Measurements from ENCODE around the gene MYO3B.
A peak's percentile ranks its signal among the peaks of the same experiment; 100 is the strongest.

MYO3B gene

GRCh38 chr2:170163411-170164065 lies 14.4 kb upstream of the MYO3B start:
- Histone ChIP-seq H3K56ac (ENCODE audit: low read length) (no peak overlapping the region), H4K5ac (ENCODE audit: low read length) (no peak overlapping the region), H3K4me2 (ENCODE audit: low read length) (no peak overlapping the region), H3K79me1 (ENCODE audit: low read length) (no peaks in the 10 kb centered on the region), H3K18ac (ENCODE audit: low read length) (no peak overlapping the region), H2BK120ac (ENCODE audit: low read depth, low read length) (no peak overlapping the region), H3K79me2 (ENCODE audit: control insufficient read depth, insufficient read depth, low read length) (no peaks in the 10 kb centered on the region), H3K36me3 (ENCODE audit: control insufficient read depth, insufficient read depth, low read length) (no peaks in the 10 kb centered on the region), H3K23ac (ENCODE audit: low read length) (no peak overlapping the region), H4K8ac (ENCODE audit: low read depth, low read length) (no peak overlapping the region), H2BK5ac (ENCODE audit: low read length) (no peak overlapping the region), H3K4ac (ENCODE audit: low read depth, low read length) (no peak overlapping the region), H2BK15ac (replicated peaks; ENCODE audit: low read depth) (no peak overlapping the region), H2AK5ac (ENCODE audit: low read length) (no peak overlapping the region), H3K4me3 (ENCODE audit: low read length) (no peak overlapping the region), H3K4me1 (ENCODE audit: control insufficient read depth, low read depth, low read length) (no peaks in the 10 kb centered on the region), H3K27ac (ENCODE audit: low read depth, low read length) (no peak overlapping the region), H3K27me3 (ENCODE audit: insufficient read depth, low read length, poor library complexity) (no peaks in the 10 kb centered on the region), H3K9ac (ENCODE audit: low read length) (no peak overlapping the region)
- no CpG with 5 or more reads among the region's 6 CpGs for WGBS (ENCODE audit: extremely low coverage, insufficient coverage, low lambda C conversion rate)
- DNase-seq, result no peak

DNA sequence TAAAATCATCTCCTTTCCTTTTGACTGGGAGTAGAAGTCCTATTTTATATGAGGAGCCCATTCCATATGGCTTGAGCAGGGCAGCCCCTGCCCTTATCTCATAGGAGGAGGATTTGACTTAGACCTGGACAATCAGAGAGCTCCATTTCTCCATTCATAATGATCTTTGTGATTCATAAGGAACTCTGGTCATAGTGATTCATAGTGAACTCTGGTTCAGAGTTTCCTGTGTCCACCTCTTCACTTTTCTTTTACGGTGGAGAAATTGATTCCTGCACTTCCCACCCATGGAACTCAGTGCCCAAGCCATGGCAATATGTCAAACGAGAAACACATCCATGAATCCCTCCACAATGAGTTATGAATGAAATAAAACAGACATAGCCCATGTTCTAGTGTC lies 12.8 kb upstream of the MYO3B start:
- no peak overlapping the region for H3K4me3 ChIP-seq (ENCODE audit: low read length)
- no peak overlapping the region for H3K9ac ChIP-seq (ENCODE audit: low read length)
- no peak overlapping the region for H2BK5ac ChIP-seq (ENCODE audit: low read length)
- H3K4ac ChIP-seq (ENCODE audit: low read depth, low read length), result no peak overlapping the region
- H3K4me1 ChIP-seq (ENCODE audit: control insufficient read depth, low read depth, low read length), result no peaks in the 10 kb centered on the region
- H2BK120ac ChIP-seq (ENCODE audit: low read depth, low read length), result no peak overlapping the region
- no peak overlapping the region for H4K8ac ChIP-seq (ENCODE audit: low read depth, low read length)
- DNase-seq, result no peak
- no peak overlapping the region for H4K5ac ChIP-seq (ENCODE audit: low read length)
- no CpG with 5 or more reads among the region's 2 CpGs for WGBS (ENCODE audit: extremely low coverage, insufficient coverage, low lambda C conversion rate)
- no peak overlapping the region for H3K18ac ChIP-seq (ENCODE audit: low read length)
- H2BK15ac ChIP-seq (replicated peaks; ENCODE audit: low read depth), result no peak overlapping the region
- H3K79me1 ChIP-seq (ENCODE audit: low read length), result no peaks in the 10 kb centered on the region
- no peaks in the 10 kb centered on the region for H3K27me3 ChIP-seq (ENCODE audit: insufficient read depth, low read length, poor library complexity)
- H3K36me3 ChIP-seq (ENCODE audit: control insufficient read depth, insufficient read depth, low read length), result no peaks in the 10 kb centered on the region
- H3K23ac ChIP-seq (ENCODE audit: low read length), result no peak overlapping the region
- H3K27ac ChIP-seq (ENCODE audit: low read depth, low read length), result no peak overlapping the region
- no peak overlapping the region for H3K56ac ChIP-seq (ENCODE audit: low read length)
- H3K4me2 ChIP-seq (ENCODE audit: low read length), result no peak overlapping the region
- H3K79me2 ChIP-seq (ENCODE audit: control insufficient read depth, insufficient read depth, low read length), result no peaks in the 10 kb centered on the region
- no peak overlapping the region for H2AK5ac ChIP-seq (ENCODE audit: low read length)

- Histone ChIP-seq H4K5ac (ENCODE audit: low read length) (no peak overlapping the region), H4K8ac (ENCODE audit: low read depth, low read length) (no peak overlapping the region), H2AK5ac (ENCODE audit: low read length) (no peak overlapping the region), H2BK5ac (ENCODE audit: low read length) (no peak overlapping the region), H3K79me1 (ENCODE audit: low read length) (no peaks in the 10 kb centered on the region), H2BK120ac (ENCODE audit: low read depth, low read length) (no peak overlapping the region), H3K23ac (ENCODE audit: low read length) (no peak overlapping the region), H3K18ac (ENCODE audit: low read length) (no peak overlapping the region), H3K4me2 (ENCODE audit: low read length) (no peak overlapping the region), H2BK15ac (replicated peaks; ENCODE audit: low read depth) (no peak overlapping the region), H3K56ac (ENCODE audit: low read length) (no peak overlapping the region), H3K27me3 (ENCODE audit: insufficient read depth, low read length, poor library complexity) (no peaks in the 10 kb centered on the region), H3K4ac (ENCODE audit: low read depth, low read length) (no peak overlapping the region), H3K4me3 (ENCODE audit: low read length) (no peak overlapping the region), H3K9ac (ENCODE audit: low read length) (no peak overlapping the region), H3K4me1 (ENCODE audit: control insufficient read depth, low read depth, low read length) (no peaks in the 10 kb centered on the region), H3K36me3 (ENCODE audit: control insufficient read depth, insufficient read depth, low read length) (no peaks in the 10 kb centered on the region), H3K79me2 (ENCODE audit: control insufficient read depth, insufficient read depth, low read length) (no peaks in the 10 kb centered on the region), H3K27ac (ENCODE audit: low read depth, low read length) (no peak overlapping the region)
- no peak for DNase-seq
- no CpG with 5 or more reads among the region's 1 CpG for WGBS (ENCODE audit: extremely low coverage, insufficient coverage, low lambda C conversion rate)
These were observed 11.2 kb upstream of the MYO3B start for GRCh38 chr2:170166735-170167134.

DNA sequence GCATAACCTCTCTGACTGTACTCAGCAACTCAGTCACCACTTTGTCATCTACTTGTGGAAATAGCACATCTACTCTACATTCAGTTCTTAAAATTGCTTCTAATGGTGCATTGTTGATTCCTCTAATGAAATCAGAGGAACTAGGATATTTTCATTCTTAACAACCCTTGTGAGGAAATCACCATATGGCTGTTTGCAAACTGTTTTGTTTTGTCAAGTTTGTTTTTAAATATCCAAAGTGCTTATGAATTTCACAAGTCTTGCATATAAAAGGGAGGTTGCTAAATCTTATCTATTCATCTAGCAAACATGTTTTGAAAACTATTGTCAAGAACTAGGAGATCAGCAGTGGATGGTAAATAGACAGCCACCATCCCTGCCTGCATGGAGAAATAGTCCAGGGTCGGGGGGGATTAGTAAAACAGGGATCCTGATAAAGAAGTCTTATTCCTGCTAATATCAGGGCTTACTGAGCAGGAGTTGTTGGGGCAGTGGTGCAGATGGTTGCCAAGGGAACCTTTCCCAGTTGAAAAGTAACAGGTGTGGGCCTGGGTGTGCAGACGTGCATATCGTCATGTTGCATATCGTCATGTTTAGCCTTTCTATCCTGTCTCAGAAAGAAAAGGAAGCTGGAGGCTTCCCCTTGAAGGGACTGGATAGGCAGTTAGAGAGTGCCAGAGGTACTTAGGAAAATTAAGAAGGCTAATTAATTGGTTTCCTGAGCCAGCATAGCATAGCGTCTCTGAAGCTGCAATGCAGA lies 7.5 kb upstream of the MYO3B start:
- Histone ChIP-seq H3K4me1 (ENCODE audit: control insufficient read depth, low read depth, low read length) (no peaks in the 10 kb centered on the region), H3K4me3 (ENCODE audit: low read length) (no peak overlapping the region), H3K23ac (ENCODE audit: low read length) (no peak overlapping the region), H3K4ac (ENCODE audit: low read depth, low read length) (no peak overlapping the region), H2BK15ac (replicated peaks; ENCODE audit: low read depth) (no peak overlapping the region), H2BK120ac (ENCODE audit: low read depth, low read length) (no peak overlapping the region), H3K27ac (ENCODE audit: low read depth, low read length) (no peak overlapping the region), H3K27me3 (ENCODE audit: insufficient read depth, low read length, poor library complexity) (no peaks in the 10 kb centered on the region), H3K56ac (ENCODE audit: low read length) (no peak overlapping the region), H3K79me1 (ENCODE audit: low read length) (no peaks in the 10 kb centered on the region), H2BK5ac (ENCODE audit: low read length) (no peak overlapping the region), H4K8ac (ENCODE audit: low read depth, low read length) (no peak overlapping the region), H3K36me3 (ENCODE audit: control insufficient read depth, insufficient read depth, low read length) (no peaks in the 10 kb centered on the region), H4K5ac (ENCODE audit: low read length) (no peak overlapping the region), H2AK5ac (ENCODE audit: low read length) (no peak overlapping the region), H3K18ac (ENCODE audit: low read length) (no peak overlapping the region), H3K79me2 (ENCODE audit: control insufficient read depth, insufficient read depth, low read length) (no peaks in the 10 kb centered on the region), H3K4me2 (ENCODE audit: low read length) (no peak overlapping the region), H3K9ac (ENCODE audit: low read length) (no peak overlapping the region)
- WGBS (ENCODE audit: extremely low coverage, insufficient coverage, low lambda C conversion rate), result no CpG with 5 or more reads among the region's 5 CpGs
- no peak for DNase-seq

- H3K23ac ChIP-seq (ENCODE audit: low read length), result no peak overlapping the region
- H4K5ac ChIP-seq (ENCODE audit: low read length), result no peak overlapping the region
- peak overlapping the region; percentile 42 for H3K18ac ChIP-seq (ENCODE audit: low read length)
- H3K4me3 ChIP-seq (ENCODE audit: low read length), result no peak overlapping the region
- no peak overlapping the region for H3K4me2 ChIP-seq (ENCODE audit: low read length)
- no peak overlapping the region for H3K27ac ChIP-seq (ENCODE audit: low read depth, low read length)
- H3K79me2 ChIP-seq (ENCODE audit: control insufficient read depth, insufficient read depth, low read length), result no peaks in the 10 kb centered on the region
- no peak overlapping the region for H4K8ac ChIP-seq (ENCODE audit: low read depth, low read length)
- no peak overlapping the region for H2BK15ac ChIP-seq (replicated peaks; ENCODE audit: low read depth)
- no peak overlapping the region for H2BK5ac ChIP-seq (ENCODE audit: low read length)
- peak overlapping the region; percentile 27 for H3K56ac ChIP-seq (ENCODE audit: low read length)
- no peaks in the 10 kb centered on the region for H3K79me1 ChIP-seq (ENCODE audit: low read length)
- WGBS (ENCODE audit: extremely low coverage, insufficient coverage, low lambda C conversion rate), result no CpG with 5 or more reads among the region's 6 CpGs
- peaks cover 6% of the 10 kb centered on the region for H3K4me1 ChIP-seq (ENCODE audit: control insufficient read depth, low read depth, low read length)
- H3K9ac ChIP-seq (ENCODE audit: low read length), result no peak overlapping the region
- no peak overlapping the region for H2AK5ac ChIP-seq (ENCODE audit: low read length)
- H3K4ac ChIP-seq (ENCODE audit: low read depth, low read length), result no peak overlapping the region
- H3K36me3 ChIP-seq (ENCODE audit: control insufficient read depth, insufficient read depth, low read length), result no peaks in the 10 kb centered on the region
- no peak overlapping the region for H2BK120ac ChIP-seq (ENCODE audit: low read depth, low read length)
- peak; percentile 39 for DNase-seq
- H3K27me3 ChIP-seq (ENCODE audit: insufficient read depth, low read length, poor library complexity), result no peaks in the 10 kb centered on the region
These were observed 1.7 kb upstream of the MYO3B start for GRCh38 chr2:170176212-170176611.
